Hepatocyte (in vitro differentiated cells): ENCODE data around the gene DRAXIN. TPM values are rescaled to one million over a fixed set of nuclear protein-coding genes. Genes with fewer than 3 reads are reported as not detected.
A peak's percentile ranks its signal among the peaks of the same experiment; 100 is the strongest.

ENCODE experiments used
- DNase-seq: peaks from one replicate; pipeline ENCODE4 v3.0.0-alpha.2; 2016; ENCODE audit warnings: low spot score
- H2AFZ ChIP-seq: fragments of 200-600 bp; sonication (generic); 2 replicates; pipeline ENCODE4 v1.6.0; 2016; ENCODE audit warnings: antibody characterized with exemption, mild to moderate bottlenecking
- H3K27ac ChIP-seq: fragments of 200-600 bp; sonication (generic); 2 replicates; pipeline ENCODE4 v1.5.1; 2016; ENCODE audit warnings: mild to moderate bottlenecking
- H3K27me3 ChIP-seq: fragments of 200-600 bp; sonication (generic); 2 replicates; pipeline ENCODE4 v1.6.1; 2016
- H3K36me3 ChIP-seq: fragments of 200-600 bp; sonication (generic); replicated peaks from 2 replicates; pipeline ENCODE4 v1.5.1; 2016; ENCODE audit warnings: low read depth; ENCODE audit not compliant: insufficient read depth
- H3K4me1 ChIP-seq: fragments of 200-600 bp; sonication (generic); 2 replicates; pipeline ENCODE4 v1.5.1; 2016; ENCODE audit warnings: mild to moderate bottlenecking, moderate library complexity; ENCODE audit not compliant: insufficient read depth
- H3K4me2 ChIP-seq: fragments of 200-600 bp; sonication (generic); 2 replicates; pipeline ENCODE4 v1.6.0; 2016
- H3K4me3 ChIP-seq: fragments of 200-600 bp; sonication (generic); 2 replicates; pipeline ENCODE4 v1.5.1; 2016; ENCODE audit warnings: mild to moderate bottlenecking
- H3K79me2 ChIP-seq: fragments of 200-600 bp; sonication (generic); 2 replicates; pipeline ENCODE4 v1.6.0; 2017; ENCODE audit warnings: mild to moderate bottlenecking
- H3K9me2 ChIP-seq: fragments of 200-600 bp; sonication (generic); replicated peaks from 2 replicates; pipeline ENCODE4 v1.6.0; 2017; ENCODE audit warnings: mild to moderate bottlenecking; ENCODE audit not compliant: insufficient read depth
- H3K9me3 ChIP-seq: fragments of 200-600 bp; sonication (generic); 2 replicates; pipeline ENCODE4 v1.5.1; 2016; ENCODE audit warnings: low read depth, mild to moderate bottlenecking
- H4K20me1 ChIP-seq: fragments of 200-600 bp; sonication (generic); 2 replicates; pipeline ENCODE4 v1.6.0; 2016; ENCODE audit warnings: mild to moderate bottlenecking; ENCODE audit not compliant: insufficient read depth, poor library complexity, severe bottlenecking
- CTCF ChIP-seq: fragments of 200-600 bp; sonication (generic); IDR thresholded peaks from 2 replicates; pipeline ENCODE4 v1.5.1; 2016; ENCODE audit warnings: antibody characterized with exemption, mild to moderate bottlenecking; ENCODE audit not compliant: poor library complexity
- EZH2 ChIP-seq: fragments of 200-600 bp; sonication (generic); IDR thresholded peaks from 2 replicates; pipeline ENCODE4 v1.6.1; 2016; ENCODE audit warnings: antibody characterized with exemption, mild to moderate bottlenecking, borderline replicate concordance
- EZH2phosphoT487 ChIP-seq: fragments of 200-600 bp; sonication (generic); IDR thresholded peaks from one replicate; pipeline ENCODE4 v1.6.1; 2018; ENCODE audit warnings: antibody characterized with exemption, mild to moderate bottlenecking, low read depth, moderate library complexity; ENCODE audit not compliant: unreplicated experiment, severe bottlenecking
- WGBS: methylation state at CpG from one replicate; pipeline ENCODE4 v1.1.6; 2016; ENCODE audit warnings: low lambda C conversion rate; ENCODE audit errors: missing lambda C conversion rate; 5-methylcytosine and 5-hydroxymethylcytosine counted together
- polyA plus RNA-seq: library from polyadenylated mRNA; unstranded; fragments of >200 nt; fragmentation: Nextera tagmentation; extraction: Ambion mirVana; gene quantifications from 2 replicates; pipeline ENCODE4 v1.2.1, GENCODE V29; 2016
- total RNA-seq: library from RNA; depleted of rRNA; stranded (reverse); fragments of >200 nt; gene quantifications from 2 replicates; pipeline ENCODE4 v1.2.3, GENCODE V29; 2014

The DRAXIN gene
- total and polyA plus RNA-seq, 2 experiments from 2014 or later, result 0.60 TPM; not detected in 1

DNA sequence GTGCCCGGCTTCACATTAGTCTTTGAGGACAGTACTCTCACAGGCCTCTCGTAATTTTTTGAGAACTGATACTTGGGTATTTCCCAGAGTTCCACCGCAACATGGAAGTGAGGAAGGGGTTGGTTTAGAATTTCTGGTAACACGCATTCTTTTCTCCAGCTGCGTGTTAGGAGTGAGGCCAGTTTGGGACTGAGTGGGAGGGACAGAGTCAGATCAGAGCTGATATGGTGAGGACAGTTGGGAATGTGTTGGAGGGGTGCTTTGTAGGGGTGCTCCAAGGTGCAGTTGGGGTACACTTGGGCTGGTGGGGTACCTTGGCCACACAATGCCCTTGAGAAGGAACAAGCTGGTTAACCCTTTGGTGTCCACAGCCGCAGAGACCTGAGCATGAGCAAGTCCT is 20.8 kb upstream of the DRAXIN start:
- no peaks in the 10 kb centered on the region for H3K79me2 ChIP-seq
- no peak for TF ChIP-seq EZH2
- TF ChIP-seq CTCF, result no peak
- TF ChIP-seq EZH2phosphoT487, result no peak
- H4K20me1 ChIP-seq, result no peaks in the 10 kb centered on the region
- no peak for DNase-seq
- H3K9me2 ChIP-seq, result no peaks in the 10 kb centered on the region
- H3K4me3 ChIP-seq, result no peak overlapping the region
- H3K9me3 ChIP-seq, result no peaks in the 10 kb centered on the region
- H3K27me3 ChIP-seq, result no peaks in the 10 kb centered on the region
- 79% methylated on average over 6 of the region's 6 CpGs for WGBS
- H2AFZ ChIP-seq, result no peak overlapping the region
- H3K4me1 ChIP-seq, result peaks cover 6% of the 10 kb centered on the region
- no peaks in the 10 kb centered on the region for H3K36me3 ChIP-seq
- no peak overlapping the region for H3K4me2 ChIP-seq
- peak overlapping the region; percentile 86 for H3K27ac ChIP-seq

DNA sequence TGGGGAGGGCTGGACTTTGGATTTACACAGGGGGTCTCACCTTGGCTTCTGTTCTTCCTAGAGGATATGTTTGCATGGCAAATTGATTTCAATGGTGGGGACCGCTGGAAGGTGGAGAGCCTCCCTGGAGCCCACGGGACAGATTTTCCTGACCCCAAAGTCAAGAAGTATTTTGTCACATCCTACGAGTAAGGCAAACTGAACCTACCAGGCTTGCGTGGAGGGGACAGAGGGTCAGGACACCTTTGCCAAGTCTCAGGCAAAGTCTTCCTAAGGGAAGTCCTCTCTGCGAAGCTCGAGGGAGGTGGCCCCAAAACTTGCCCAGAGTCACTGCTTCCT is 20.3 kb upstream of the DRAXIN start:
- Histone ChIP-seq H3K4me1 (peaks cover 6% of the 10 kb centered on the region), H3K27me3 (no peaks in the 10 kb centered on the region), H3K4me2 (peak overlapping the region; percentile 46), H3K9me3 (no peaks in the 10 kb centered on the region), H2AFZ (no peak overlapping the region), H3K4me3 (no peak overlapping the region), H3K9me2 (no peaks in the 10 kb centered on the region), H3K79me2 (no peaks in the 10 kb centered on the region), H3K36me3 (no peaks in the 10 kb centered on the region), H4K20me1 (no peaks in the 10 kb centered on the region), H3K27ac (peak overlapping the region; percentile 86)
- no peak for TF ChIP-seq EZH2phosphoT487
- no peak for TF ChIP-seq CTCF
- TF ChIP-seq EZH2, result no peak
- DNase-seq, result no peak
- 61% methylated on average over 6 of the region's 6 CpGs for WGBS

- Histone ChIP-seq H3K9me3 (no peaks in the 10 kb centered on the region), H3K27ac (peak overlapping the region; percentile 86), H4K20me1 (no peaks in the 10 kb centered on the region), H3K4me3 (no peak overlapping the region), H3K27me3 (no peaks in the 10 kb centered on the region), H3K79me2 (no peaks in the 10 kb centered on the region), H3K36me3 (no peaks in the 10 kb centered on the region), H3K4me2 (no peak overlapping the region), H2AFZ (no peak overlapping the region), H3K4me1 (peaks cover 6% of the 10 kb centered on the region), H3K9me2 (no peaks in the 10 kb centered on the region)
- TF ChIP-seq EZH2, result no peak
- TF ChIP-seq CTCF, result no peak
- no peak for TF ChIP-seq EZH2phosphoT487
- peak; percentile 74 for DNase-seq
- 79% methylated on average over 14 of the region's 14 CpGs for WGBS
These were observed 19.8 kb upstream of the DRAXIN start for GRCh38 chr1:11671544-11672286.
